ENCODE results near the gene NOD1.
"Not testable (repeated sequence)": the region's sequence is repeated elsewhere in the genome, so short reads cannot be mapped to it uniquely, and the experiment has no call there.

The NOD1 gene

DNA sequence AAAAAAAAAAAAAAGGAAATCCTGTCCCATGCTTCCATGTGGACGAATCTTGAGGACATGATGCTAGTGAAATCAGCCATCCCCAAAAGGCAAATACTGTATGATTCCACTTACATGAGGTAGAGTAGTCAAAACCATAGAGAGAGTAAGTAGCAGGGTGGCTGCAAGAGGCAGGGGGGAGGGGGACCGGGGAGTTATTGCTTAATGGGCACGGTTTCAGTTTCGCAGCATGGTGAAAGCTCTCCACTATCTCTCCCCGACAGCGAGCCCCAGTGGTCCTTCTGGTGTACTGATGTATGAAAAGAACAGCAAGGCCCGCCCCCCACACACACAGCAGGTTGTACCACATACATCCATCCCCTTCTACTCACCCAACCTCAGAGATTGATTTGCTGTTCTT, 32.8 kb downstream of the NOD1 start:
- DNase-seq = peak; percentile 59

DNA sequence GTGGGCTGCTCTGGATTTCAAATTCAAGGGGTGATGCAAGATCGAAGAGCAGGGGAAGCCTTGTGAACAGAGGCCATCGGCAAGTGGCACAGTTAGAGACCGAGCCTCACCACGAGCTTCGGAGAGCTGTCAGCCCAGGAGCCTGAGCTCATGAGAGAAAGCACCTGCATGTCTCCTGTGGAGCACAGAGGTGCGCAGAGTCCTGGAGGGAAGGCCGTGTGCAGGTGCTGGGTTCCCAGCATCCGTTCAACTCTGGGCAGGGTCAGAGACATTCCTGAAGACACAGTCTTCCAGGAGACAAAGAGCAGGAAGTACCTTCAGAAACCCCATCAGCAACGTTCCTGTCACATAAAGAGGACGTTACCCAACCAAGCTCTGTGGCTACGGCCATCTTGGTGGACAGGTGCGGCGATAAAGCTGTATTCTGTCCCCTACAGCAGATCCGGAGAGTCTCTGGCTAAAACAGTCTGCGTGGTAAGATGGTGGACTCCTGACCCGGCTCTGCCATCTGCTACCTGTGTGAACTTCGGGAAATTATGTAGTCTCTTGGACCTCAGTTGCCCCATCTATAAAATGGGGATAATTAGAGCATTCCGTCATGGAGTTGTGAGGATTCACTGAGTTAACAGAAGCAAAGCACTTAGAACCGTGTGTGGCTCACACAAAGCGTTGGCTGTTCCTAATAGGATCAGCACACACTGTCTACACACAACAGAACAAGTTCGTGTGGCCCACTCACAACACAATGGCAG, 40.6 kb downstream of the NOD1 start:
- DNase-seq = no peak

DNA sequence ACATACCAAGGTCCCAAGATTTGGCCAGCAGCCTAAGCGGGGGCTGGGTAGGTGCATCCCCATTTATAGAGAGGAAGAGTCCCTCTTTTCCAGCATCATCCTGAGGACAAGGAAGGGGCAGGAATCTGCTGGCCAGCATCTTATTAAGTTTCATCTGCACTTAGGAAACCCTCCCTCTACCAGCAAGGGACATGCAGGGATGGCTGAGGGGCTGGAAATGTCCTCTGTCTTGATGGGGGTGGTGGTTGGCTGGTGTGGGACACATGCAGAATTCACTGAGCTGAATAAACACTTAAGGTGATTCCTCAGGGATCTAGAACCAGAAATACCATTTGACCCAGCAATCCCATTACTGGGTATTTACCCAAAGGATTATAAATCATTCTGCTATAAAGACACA, 42.1 kb downstream of the NOD1 start:
- DNase-seq = no peak

DNA sequence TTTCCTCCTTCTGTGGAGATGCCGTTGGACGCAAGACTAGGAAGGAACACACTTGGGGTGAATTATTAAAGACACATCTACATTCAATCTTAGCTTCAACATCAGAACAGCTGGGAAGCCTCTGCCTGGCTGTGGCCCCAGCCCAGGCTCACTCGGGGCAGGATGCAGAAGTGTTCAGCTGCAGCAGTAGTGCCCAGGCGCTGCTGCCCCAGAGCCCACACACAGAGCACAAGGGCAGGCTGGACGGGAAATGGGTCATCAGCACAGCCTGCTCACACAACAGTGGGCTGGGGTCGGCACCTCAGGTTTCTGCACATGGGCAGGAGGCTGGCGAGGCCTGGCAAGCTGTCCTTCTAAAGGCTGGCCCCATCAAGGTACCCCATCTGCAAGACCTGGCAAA, 42.5 kb downstream of the NOD1 start:
- no peak for DNase-seq

DNA sequence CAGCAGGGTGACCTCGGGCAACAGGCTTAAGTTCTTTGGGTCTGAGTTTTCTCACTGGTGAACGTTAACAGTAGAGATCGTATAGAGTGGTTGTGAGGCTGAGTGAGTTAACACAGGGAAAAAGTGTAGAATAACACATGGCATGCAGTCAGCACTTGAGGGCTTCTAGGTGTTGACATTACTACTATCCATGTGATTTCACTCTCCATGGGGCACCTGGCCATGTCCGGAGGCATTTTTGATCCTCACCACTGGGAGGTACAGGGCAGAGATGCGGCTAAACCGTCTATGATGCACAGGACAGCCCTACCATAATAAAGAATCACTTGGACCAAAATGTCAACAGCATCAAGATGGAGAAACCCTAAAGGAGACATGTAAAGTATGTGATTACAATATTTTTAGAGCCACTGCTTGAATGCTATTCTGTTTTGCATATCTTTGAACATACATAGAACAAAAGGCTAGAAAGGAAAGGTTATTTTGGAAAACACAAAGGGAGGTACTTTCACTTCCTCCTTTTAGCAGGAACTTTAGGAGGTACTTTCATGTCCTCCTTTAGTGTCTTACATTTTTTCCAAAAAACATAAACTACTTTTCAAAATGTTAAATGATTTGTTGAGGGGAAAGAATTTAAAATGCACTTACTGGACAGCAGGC, 44.3 kb downstream of the NOD1 start:
- no peak for DNase-seq

GRCh38 chr7:30433506-30433905, 45.1 kb downstream of the NOD1 start:
- DNase-seq = no peak

DNA sequence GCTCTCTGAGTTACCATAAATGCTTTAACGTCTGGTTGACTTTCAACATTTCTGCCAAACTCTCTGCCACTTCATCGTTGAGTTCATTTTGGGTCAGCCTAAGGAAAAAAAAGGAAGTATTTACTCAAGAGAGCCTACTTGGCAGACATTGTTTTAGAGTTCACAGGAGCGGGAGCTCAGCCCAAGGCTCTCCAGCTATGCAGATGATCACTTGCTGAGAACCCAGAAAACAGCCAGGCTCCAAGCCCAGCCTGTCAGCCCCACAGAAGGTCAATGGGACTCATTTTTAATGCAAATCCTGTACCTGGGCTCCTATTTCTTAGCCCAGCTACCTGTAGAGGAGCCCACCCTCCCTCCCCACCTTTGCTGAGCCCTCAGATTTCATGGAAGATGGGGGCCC, 45.5 kb downstream of the NOD1 start:
- DNase-seq = peak; percentile 90

DNA sequence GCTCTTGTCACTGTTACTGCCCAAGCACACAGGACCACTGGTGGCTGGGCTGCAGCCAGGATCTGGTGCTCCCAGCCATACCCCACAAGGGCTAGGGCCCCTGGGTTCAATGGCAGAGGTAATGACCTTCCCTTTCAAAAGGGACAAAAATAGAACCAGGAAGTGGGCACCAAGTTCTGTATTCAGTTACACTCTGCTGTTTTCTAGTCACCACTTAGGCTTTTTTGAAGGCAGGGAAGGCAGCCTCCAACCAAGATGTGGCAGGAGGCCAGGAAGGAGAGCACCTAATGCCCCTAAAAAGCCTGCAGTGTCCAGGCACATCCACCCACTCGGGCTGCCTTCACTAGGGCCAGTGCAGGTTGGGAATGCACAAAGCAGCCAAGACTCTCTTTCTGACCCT, 47.8 kb downstream of the NOD1 start:
- DNase-seq = no peak

GRCh38 chr7:30430276-30430675, 48.3 kb downstream of the NOD1 start:
- DNase-seq = no peak

DNA sequence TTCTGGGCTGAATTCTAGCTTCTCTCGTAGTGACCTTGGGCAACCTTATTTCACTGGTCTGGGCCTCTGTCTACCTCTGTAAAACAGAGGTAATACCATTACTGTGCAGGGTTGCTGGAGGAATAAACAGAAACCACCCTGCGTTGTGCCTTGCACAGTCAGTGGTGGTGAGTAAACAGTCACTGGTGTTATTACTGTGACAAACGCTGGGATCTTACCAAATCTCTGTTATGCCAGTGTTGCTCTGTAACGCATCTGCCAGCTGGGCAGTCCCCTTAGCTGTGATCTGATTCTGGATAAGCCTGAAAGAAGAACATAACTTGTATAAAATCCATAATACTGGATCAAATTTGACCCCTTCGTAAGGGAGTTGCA, 49.4 kb downstream of the NOD1 start:
- DNase-seq = no peak

GRCh38 chr7:30428246-30429155, 50.1 kb downstream of the NOD1 start:
- no peak for DNase-seq

DNA sequence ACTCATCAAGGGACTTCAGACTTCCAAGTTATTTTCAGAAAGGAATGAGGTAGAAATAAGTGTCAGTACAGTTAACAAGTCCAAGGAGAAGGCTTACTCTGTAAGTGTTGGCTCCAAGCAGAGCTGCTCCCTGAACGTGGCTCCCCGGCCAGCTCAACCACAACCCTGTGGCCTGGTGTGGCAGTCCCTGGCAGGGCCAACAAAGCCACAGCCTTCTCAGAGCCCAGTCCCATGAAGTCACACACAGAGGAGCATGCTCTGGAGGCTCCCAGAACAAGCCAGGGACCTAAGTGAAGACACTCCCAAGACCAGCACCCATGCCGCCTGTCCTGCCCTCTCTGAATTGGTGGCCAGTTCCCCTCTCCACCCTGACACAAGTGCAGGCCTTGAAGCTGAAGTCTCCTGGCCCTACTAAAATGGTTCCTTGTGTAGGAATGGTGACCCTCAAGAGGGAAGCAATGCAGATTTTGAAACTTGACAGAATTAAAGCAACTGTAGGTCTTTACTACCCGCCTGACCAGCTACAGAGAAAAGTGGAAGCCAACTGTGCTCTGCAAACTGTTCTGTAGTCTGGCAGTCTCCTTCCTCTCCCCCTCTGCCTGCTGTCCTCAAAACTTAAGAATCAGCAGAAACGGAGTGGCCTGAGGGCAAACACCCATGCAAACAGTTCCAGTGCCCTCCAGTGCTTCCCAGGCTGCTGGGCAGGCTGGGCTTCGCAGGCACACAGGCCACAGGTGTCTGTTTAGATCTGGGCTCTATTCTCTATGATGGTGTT, 51.1 kb downstream of the NOD1 start:
- DNase-seq = no peak

- DNase-seq = no peak
These were observed 54.1 kb downstream of the NOD1 start for GRCh38 chr7:30424506-30424905.

DNA sequence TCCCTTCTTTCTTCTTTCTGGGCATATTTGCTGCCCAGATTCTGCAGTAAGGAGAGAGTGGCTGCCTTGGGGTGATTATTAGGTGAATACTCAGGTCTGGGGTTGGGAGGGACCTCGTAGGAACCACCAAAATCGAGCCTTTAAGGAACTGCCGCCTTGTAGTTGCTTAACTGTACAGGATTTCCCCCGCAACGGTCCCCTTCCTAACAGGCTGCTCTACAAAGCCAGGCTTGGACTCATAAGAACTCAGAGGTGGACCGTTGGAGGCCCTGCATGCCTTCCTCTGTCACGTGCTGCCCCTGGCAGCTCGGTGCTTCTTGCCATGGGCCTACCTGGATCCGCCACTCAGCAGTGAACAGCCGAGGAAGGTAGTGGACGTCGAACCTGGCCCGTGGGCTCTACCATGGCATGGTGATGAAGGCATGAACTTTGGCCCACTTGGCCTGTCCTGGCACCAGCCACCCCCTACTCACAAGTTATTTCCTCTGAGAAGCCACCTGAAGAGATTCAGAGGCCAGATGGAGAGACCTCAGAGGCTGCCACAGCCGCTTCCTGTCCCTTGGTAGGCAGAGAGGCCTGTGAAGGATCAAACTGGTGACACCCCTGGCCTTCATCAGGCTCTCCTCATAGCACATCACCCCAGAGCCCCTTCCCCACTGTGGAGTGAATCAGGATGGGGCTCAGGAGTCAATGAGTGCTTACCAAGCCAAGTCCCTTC, 54.6 kb downstream of the NOD1 start:
- no peak for DNase-seq

DNA sequence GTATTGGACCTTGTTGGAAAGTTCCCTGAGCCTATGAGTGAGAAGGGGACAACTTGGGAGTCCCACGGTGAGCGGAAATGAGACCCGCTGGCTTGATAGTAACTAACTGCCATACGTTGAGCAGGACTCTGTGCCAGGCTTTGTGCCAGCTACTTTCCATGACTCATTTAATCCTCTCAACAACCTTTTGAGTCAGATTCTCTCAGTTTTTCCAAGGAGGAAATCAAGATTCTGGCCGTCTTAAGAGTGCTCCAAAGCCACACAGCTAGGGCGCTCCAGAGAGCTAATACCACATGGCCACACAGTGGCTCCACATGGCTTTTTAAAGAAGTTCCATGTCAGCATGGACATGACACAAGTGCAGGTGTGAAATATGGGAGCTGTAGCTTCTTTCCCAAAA, 55.7 kb downstream of the NOD1 start:
- DNase-seq = no peak

GRCh38 chr7:30421647-30422196, 56.9 kb downstream of the NOD1 start:
- DNase-seq = no peak

- DNase-seq = no peak
These were observed 57.9 kb downstream of the NOD1 start for GRCh38 chr7:30420662-30421061.

DNA sequence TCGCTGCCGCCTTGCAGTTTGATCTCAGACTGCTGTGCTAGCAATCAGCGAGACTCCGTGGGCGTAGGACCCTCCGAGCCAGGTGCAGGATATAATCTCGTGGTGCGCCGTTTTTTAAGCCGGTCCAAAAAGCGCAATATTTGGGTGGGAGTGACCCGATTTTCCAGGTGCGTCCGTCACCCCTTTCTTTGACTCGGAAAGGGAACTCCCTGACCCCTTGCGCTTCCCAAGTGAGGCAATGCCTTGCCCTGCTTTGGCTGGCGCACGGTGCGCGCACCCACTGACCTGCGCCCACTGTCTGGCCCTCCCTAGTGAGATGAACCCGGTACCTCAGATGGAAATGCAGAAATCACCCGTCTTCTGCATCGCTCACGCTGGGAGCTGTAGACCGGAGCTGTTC, 58.5 kb downstream of the NOD1 start:
- not testable (repeated sequence) for DNase-seq

- DNase-seq = no peak
These were observed 64.7 kb downstream of the NOD1 start for GRCh38 chr7:30413864-30414263.

- DNase-seq = peak; percentile 37
These were observed 65.6 kb downstream of the NOD1 start for GRCh38 chr7:30412782-30413504.

DNA sequence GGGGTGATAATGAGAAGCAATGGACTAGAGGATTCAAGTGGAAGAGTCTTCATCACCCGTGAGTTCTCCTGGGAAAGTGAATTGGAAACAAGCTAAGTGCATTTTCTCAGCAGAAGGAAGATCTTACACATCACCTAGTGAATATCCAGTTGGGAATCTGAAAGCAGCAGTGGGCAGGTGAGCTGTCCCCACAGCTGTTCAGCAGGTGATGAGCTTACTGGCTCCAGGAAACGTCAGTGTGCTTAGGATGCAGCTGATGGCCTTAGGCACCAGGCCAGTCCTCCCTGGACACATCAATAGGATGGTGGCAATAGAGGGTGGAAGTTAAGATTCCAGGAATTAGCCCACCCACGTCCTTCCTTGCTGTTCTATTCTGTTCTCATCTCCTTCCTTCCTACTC, 66.7 kb downstream of the NOD1 start:
- no peak for DNase-seq

Data from NCI-H446 treated with DMSO at 0.1 percent for 48 hours (cell line).